Esophagus squamous epithelium (tissue), 4 donors: ENCODE results near the gene LGMN.
"Not testable (repeated sequence)": the region's sequence is repeated elsewhere in the genome, so short reads cannot be mapped to it uniquely, and the experiment has no call there.

Source experiments
- POLR2A ChIP-seq, 4 donors: fragments of 450-650 bp; IDR thresholded peaks; one replicate each; pipeline ENCODE4 v1.6.1; 2017; ENCODE audit warnings: antibody characterized with exemption in 4 of 4, mild to moderate bottlenecking in 4 of 4, moderate library complexity in 3 of 4
- TF ChIP-seq, protein P1 (sequence below), 6 experiments: fragments of 450-650 bp in 4 of 6; fragments of 200-600 bp in 2 of 6; sonication (generic) in 2 of 6; IDR thresholded peaks; one replicate each; pipeline ENCODE4 v1.5.1; 2016 to 2019; ENCODE audit warnings: antibody characterized with exemption in 6 of 6, mild to moderate bottlenecking in 4 of 6, moderate library complexity in 4 of 6

- TF ChIP-seq POLR2A (IDR thresholded peaks at IDR 0.05): not testable (repeated sequence)
- TF ChIP-seq, protein P1, sequence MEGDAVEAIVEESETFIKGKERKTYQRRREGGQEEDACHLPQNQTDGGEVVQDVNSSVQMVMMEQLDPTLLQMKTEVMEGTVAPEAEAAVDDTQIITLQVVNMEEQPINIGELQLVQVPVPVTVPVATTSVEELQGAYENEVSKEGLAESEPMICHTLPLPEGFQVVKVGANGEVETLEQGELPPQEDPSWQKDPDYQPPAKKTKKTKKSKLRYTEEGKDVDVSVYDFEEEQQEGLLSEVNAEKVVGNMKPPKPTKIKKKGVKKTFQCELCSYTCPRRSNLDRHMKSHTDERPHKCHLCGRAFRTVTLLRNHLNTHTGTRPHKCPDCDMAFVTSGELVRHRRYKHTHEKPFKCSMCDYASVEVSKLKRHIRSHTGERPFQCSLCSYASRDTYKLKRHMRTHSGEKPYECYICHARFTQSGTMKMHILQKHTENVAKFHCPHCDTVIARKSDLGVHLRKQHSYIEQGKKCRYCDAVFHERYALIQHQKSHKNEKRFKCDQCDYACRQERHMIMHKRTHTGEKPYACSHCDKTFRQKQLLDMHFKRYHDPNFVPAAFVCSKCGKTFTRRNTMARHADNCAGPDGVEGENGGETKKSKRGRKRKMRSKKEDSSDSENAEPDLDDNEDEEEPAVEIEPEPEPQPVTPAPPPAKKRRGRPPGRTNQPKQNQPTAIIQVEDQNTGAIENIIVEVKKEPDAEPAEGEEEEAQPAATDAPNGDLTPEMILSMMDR (IDR thresholded peaks at IDR 0.05): not testable (repeated sequence)
These were observed 68.1 kb downstream of the LGMN start for GRCh38 chr14:92680330-92680729.
